HepG2 (cell line): Measurements from ENCODE around the gene RASA2.

Experiments
- ATF2 ChIP-seq: sonication (generic); formaldehyde crosslinking; IDR thresholded peaks from 2 replicates; pipeline ENCODE4 v1.4.0; 2020; ENCODE audit warnings: missing genetic modification reagents
- ATF7 ChIP-seq, 2 experiments: fragments of 450-650 bp in 1 of 2; sonication (generic) in 1 of 2; formaldehyde crosslinking in 1 of 2; IDR thresholded peaks; 2 replicates each; pipeline versions ENCODE4 v1.4.0 to v1.6.1; 2016 to 2020; ENCODE audit warnings: antibody characterized with exemption in 1 of 2, mild to moderate bottlenecking in 1 of 2, missing genetic modification reagents in 1 of 2
- CTCF ChIP-seq: sonication (generic); formaldehyde crosslinking; IDR thresholded peaks from 2 replicates; pipeline ENCODE4 v1.5.0; 2020; ENCODE audit warnings: mild to moderate bottlenecking, missing genetic modification reagents, moderate library complexity
- ESRRA ChIP-seq: sonication (generic); formaldehyde crosslinking; IDR thresholded peaks from 2 replicates; pipeline ENCODE4 v1.5.1; 2020; ENCODE audit warnings: mild to moderate bottlenecking, low read depth, missing genetic modification reagents
- MAZ ChIP-seq, 2 experiments: sonication (generic) in 1 of 2; formaldehyde crosslinking in 1 of 2; IDR thresholded peaks; 2 replicates each; pipeline versions ENCODE4 v1.5.0 to v1.6.1; 2012 to 2020; ENCODE audit warnings: low read depth in 2 of 2, mild to moderate bottlenecking in 2 of 2, borderline replicate concordance in 1 of 2, improper control_type of control experiment in 1 of 2, low read length in 1 of 2, missing genetic modification reagents in 1 of 2, moderate library complexity in 1 of 2
- NFAT5 ChIP-seq: sonication (generic); formaldehyde crosslinking; IDR thresholded peaks from 2 replicates; pipeline ENCODE4 v1.4.0; 2020; ENCODE audit warnings: missing genetic modification reagents
- THAP7 ChIP-seq: sonication (generic); formaldehyde crosslinking; IDR thresholded peaks from 2 replicates; pipeline ENCODE4 v1.8.1; 2023; ENCODE audit warnings: mild to moderate bottlenecking, missing genetic modification reagents
- YY1 ChIP-seq: IDR thresholded peaks from 2 replicates; pipeline ENCODE4 v1.6.1; 2011; ENCODE audit warnings: low read length, low read depth, moderate library complexity, mild to moderate bottlenecking; ENCODE audit not compliant: insufficient read depth, insufficient replicate concordance
- ZBED4 ChIP-seq: sonication (generic); formaldehyde crosslinking; IDR thresholded peaks from 2 replicates; pipeline ENCODE4 v1.4.0; 2020; ENCODE audit warnings: missing genetic modification reagents, borderline replicate concordance

- TF ChIP-seq ZBED4, result no peak
- TF ChIP-seq ATF7 (IDR thresholded peaks at IDR 0.05), result no peak
- TF ChIP-seq ATF7 (CRISPR knock-in tag; IDR thresholded peaks at IDR 0.05), result no peak
- no peak for TF ChIP-seq ATF2 (CRISPR knock-in tag)
- TF ChIP-seq ESRRA, result no peak
- TF ChIP-seq CTCF (CRISPR knock-in tag), result no peak
- TF ChIP-seq MAZ (IDR thresholded peaks at IDR 0.05; ENCODE audit: borderline replicate concordance, low read depth, low read length), result no peak
- no peak for TF ChIP-seq MAZ (CRISPR knock-in tag; IDR thresholded peaks at IDR 0.05; ENCODE audit: low read depth)
- TF ChIP-seq THAP7 (CRISPR knock-in tag), result no peak
- no peak for TF ChIP-seq NFAT5
- TF ChIP-seq YY1, result no peak
Observed at GRCh38 chr3:141619450-141619849, 132.6 kb downstream of the RASA2 start.
